ENCODE results near the gene ASB8.
"Not testable (repeated sequence)": the region's sequence is repeated elsewhere in the genome, so short reads cannot be mapped to it uniquely, and the experiment has no call there.

Gene ASB8

GRCh38 chr12:48111312-48111693, 46.0 kb downstream of the ASB8 start:
- peaks cover 0 to 10% (median 8%) of the 10 kb centered on the region in 4 experiments for H3K4me1 ChIP-seq (ENCODE audit: control extremely low read depth in 1 of 4, control insufficient read depth in 4 of 4, insufficient read depth in 4 of 4, low read length in 3 of 4)
- H3K27me3 ChIP-seq (replicated peaks in 2 of 5; ENCODE audit: control insufficient read depth in 4 of 5, insufficient read depth in 5 of 5, low read length in 4 of 5); H3K4me3 ChIP-seq (ENCODE audit: control insufficient read depth in 1 of 7, extremely low read depth in 1 of 7, insufficient read depth in 4 of 7, low read depth in 2 of 7, low read length in 6 of 7); DNase-seq; H3K36me3 ChIP-seq (ENCODE audit: control insufficient read depth in 4 of 4, insufficient read depth in 4 of 4, low read length in 3 of 4); H3K9me3 ChIP-seq (ENCODE audit: control extremely low read depth in 1 of 5, control insufficient read depth in 4 of 5, insufficient read depth in 2 of 5, low read depth in 1 of 5, low read length in 4 of 5); H3K27ac ChIP-seq (ENCODE audit: insufficient read depth in 1 of 2, low read depth in 1 of 2, low read length in 2 of 2, poor library complexity in 1 of 2, severe bottlenecking in 2 of 2): not testable (repeated sequence)
- ChIA-PET CTCF (interaction anchor here (1.1 kb wide), 1 partner anchor 13 kb away, joined by 3 read pairs; no protein-coding TSS in a partner anchor), POLR2A (interaction anchor here (0.6 kb wide), 1 partner anchor 16 kb away, joined by 3 read pairs; no protein-coding TSS in a partner anchor)
- 100% methylated on average over 3 of the region's 5 CpGs for WGBS (ENCODE audit: insufficient coverage)

- POLR2A ChIA-PET, result interaction anchor here (0.6 kb wide), 1 partner anchor 16 kb away, joined by 3 read pairs; no protein-coding TSS in a partner anchor
- Histone ChIP-seq H3K27me3 (replicated peaks in 2 of 5; ENCODE audit: control insufficient read depth in 4 of 5, insufficient read depth in 5 of 5, low read length in 4 of 5) (no peaks in the 10 kb centered on the region), H3K27ac (ENCODE audit: insufficient read depth in 1 of 2, low read depth in 1 of 2, low read length in 2 of 2, poor library complexity in 1 of 2, severe bottlenecking in 2 of 2) (no peak overlapping the region), H3K9me3 (ENCODE audit: control extremely low read depth in 1 of 5, control insufficient read depth in 4 of 5, insufficient read depth in 2 of 5, low read depth in 1 of 5, low read length in 4 of 5) (no peaks in the 10 kb centered on the region), H3K4me1 (ENCODE audit: control extremely low read depth in 1 of 4, control insufficient read depth in 4 of 4, insufficient read depth in 4 of 4, low read length in 3 of 4) (peaks cover 0 to 11% (median 8%) of the 10 kb centered on the region in 4 experiments), H3K36me3 (ENCODE audit: control insufficient read depth in 4 of 4, insufficient read depth in 4 of 4, low read length in 3 of 4) (no peaks in the 10 kb centered on the region), H3K4me3 (ENCODE audit: control insufficient read depth in 1 of 7, extremely low read depth in 1 of 7, insufficient read depth in 4 of 7, low read depth in 2 of 7, low read length in 6 of 7) (no peak overlapping the region)
- no peak for DNase-seq
- CTCF ChIA-PET, result interaction anchor here (1.1 kb wide), 1 partner anchor 13 kb away, joined by 3 read pairs; no protein-coding TSS in a partner anchor
- 100% methylated on average over 1 of the region's 1 CpG for whole genome bisulfite sequencing (ENCODE audit: insufficient coverage)
Measured at GRCh38 chr12:48110691-48111311, 46.5 kb downstream of the ASB8 start.

DNA sequence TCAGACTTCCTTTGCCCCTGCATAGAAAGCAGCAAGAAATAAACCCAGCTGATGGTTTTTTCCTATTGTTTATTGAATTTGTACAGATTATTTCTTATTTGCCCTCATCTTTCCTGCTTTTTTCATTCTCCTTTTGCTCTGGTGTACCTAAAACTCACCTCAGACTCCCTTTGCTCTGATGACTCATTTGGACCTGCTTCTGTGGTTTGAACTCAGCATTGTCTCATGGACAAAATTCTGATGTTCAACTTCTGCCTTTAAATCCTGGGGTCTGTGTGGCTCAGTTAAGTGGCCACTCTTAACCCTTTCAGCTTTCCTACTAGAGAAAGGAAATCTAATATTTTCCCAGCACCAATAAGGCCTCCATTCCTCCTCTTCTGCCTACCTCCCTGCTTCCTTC, 47.9 kb downstream of the ASB8 start:
- CTCF ChIA-PET, result interaction anchor here (1.0 to 1.1 kb wide), 2 partner anchors 49 to 55 kb away, joined by 3 to 4 read pairs; no protein-coding TSS in a partner anchor
- H3K4me1 ChIP-seq (ENCODE audit: control extremely low read depth in 1 of 4, control insufficient read depth in 4 of 4, insufficient read depth in 4 of 4, low read length in 3 of 4), result peaks cover 4 to 19% (median 14%) of the 10 kb centered on the region in 4 experiments
- no peaks in the 10 kb centered on the region for H3K36me3 ChIP-seq (ENCODE audit: control insufficient read depth in 4 of 4, insufficient read depth in 4 of 4, low read length in 3 of 4)
- DNase-seq, result peak in 2 of 3 donors; percentile 10 to 29
- POLR2A ChIA-PET, result no interaction called here
- H3K9me3 ChIP-seq (ENCODE audit: control extremely low read depth in 1 of 5, control insufficient read depth in 4 of 5, insufficient read depth in 2 of 5, low read depth in 1 of 5, low read length in 4 of 5), result no peaks in the 10 kb centered on the region
- no peaks in the 10 kb centered on the region for H3K27me3 ChIP-seq (replicated peaks in 2 of 5; ENCODE audit: control insufficient read depth in 4 of 5, insufficient read depth in 5 of 5, low read length in 4 of 5)
- H3K27ac ChIP-seq (ENCODE audit: insufficient read depth in 1 of 2, low read depth in 1 of 2, low read length in 2 of 2, poor library complexity in 1 of 2, severe bottlenecking in 2 of 2), result no peak overlapping the region
- H3K4me3 ChIP-seq (ENCODE audit: control insufficient read depth in 1 of 7, extremely low read depth in 1 of 7, insufficient read depth in 4 of 7, low read depth in 2 of 7, low read length in 6 of 7), result no peak overlapping the region

DNA sequence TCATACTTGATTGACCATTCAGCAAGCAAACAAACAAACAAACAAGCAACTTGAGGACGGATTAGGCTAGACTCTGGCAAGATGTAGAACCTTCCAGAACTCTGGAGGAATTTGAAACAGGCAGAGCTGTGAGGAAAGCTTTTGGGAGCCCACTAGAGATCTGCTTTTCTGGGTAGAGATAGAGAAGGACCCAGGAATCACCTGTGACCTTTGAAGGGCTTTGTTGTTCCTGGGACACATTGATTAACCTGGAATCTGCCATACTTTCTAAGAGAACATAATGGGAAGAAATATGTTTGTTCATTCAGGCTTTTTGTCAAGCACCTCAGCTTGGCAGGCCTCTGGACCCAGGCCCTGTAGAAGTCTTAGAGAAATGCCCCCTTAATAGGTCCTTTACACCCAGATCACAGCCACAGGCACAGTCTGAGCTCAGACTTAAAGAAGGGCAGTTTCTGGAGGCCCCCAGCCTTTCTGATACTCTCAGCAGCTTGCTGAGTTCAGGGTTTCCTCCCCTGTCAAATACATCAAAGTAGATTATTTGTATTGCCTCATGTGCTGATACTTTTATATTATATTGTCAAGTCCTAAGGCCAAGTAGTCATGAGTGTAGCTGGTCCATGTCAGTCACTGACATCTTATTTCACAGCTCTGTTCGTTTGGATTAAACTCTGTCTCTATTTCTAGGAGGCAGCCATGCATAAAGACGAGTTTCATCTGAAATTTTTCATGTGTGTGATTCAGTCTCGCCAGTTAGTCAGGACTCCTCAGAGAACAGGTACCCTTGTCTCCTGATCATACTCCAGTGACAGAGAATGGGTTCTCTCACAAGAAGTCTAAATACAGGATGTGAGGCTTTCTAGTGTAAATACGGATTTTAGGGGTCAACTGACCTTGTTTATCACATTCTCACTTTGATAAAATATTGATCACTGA, 50.4 kb downstream of the ASB8 start:
- CTCF ChIA-PET, result interaction anchor here (0.7 to 3.0 kb wide), 5 partner anchors 22 to 77 kb away, joined by 3 to 9 read pairs (median 4); partner anchors contain the start of gene ASB8

DNA sequence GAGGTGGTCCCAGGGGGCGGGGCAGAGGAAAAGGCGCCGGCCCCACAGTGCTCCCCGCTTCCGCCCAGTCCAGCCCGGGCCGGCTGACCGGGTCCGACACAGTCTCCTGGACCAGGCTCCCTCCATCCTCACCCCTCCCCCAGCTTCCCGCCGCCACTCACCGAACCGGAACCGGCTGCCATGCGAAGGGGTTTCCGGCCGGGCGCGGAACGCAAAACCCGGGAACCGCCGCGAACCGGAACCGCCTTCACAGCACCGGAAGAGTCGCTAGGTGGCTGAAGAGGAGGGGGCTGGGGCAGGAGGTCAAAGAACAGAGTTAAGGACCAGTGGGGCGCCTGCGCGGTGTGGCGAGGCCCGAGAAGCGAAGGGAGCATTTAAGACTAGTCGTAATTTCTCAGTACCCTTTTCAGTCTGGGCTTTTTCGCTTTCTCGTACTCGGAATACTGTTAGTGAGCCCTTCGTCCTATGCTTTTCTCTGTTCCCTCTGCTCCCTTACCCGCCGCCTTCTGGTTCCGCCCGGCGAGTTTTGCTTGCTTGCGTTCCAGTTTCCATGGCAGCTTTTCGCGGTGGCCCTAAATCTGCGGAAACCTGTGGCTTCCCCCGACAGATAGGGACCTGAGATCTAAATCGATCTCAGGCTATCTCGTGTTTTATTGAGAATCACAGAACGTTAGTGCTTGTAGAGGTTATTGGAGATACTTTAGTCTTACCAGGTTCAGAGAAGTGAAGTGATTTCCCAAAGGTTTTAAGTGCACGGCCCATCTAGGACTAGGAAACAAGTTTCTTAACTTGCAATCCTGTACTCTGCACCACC, 51.2 kb downstream of the ASB8 start, which contains the start of gene SENP1:
Gene SENP1, minus strand, starts transcription at position 213 of the 814 bp plus-strand sequence. CDS start 4,607 bp downstream, outside the sequence.
- Histone ChIP-seq H3K9me3 (ENCODE audit: control extremely low read depth in 1 of 5, control insufficient read depth in 4 of 5, insufficient read depth in 2 of 5, low read depth in 1 of 5, low read length in 4 of 5) (no peaks in the 10 kb centered on the region), H3K4me1 (ENCODE audit: control extremely low read depth in 1 of 4, control insufficient read depth in 4 of 4, insufficient read depth in 4 of 4, low read length in 3 of 4) (peaks cover 7 to 21% (median 19%) of the 10 kb centered on the region in 4 experiments), H3K36me3 (ENCODE audit: control insufficient read depth in 4 of 4, insufficient read depth in 4 of 4, low read length in 3 of 4) (no peaks in the 10 kb centered on the region), H3K4me3 (ENCODE audit: control insufficient read depth in 1 of 7, extremely low read depth in 1 of 7, insufficient read depth in 4 of 7, low read depth in 2 of 7, low read length in 6 of 7) (peak within 1 kb of the TSS; percentile 77 to 98 (median 90)), H3K27me3 (replicated peaks in 2 of 5; ENCODE audit: control insufficient read depth in 4 of 5, insufficient read depth in 5 of 5, low read length in 4 of 5) (no peaks in the 10 kb centered on the region), H3K27ac (ENCODE audit: insufficient read depth in 1 of 2, low read depth in 1 of 2, low read length in 2 of 2, poor library complexity in 1 of 2, severe bottlenecking in 2 of 2) (peak within 1 kb of the TSS; percentile 98 to 99)
- CTCF ChIA-PET, result interaction anchor here (0.9 to 3.0 kb wide), 8 partner anchors 11 to 60 kb away, joined by 3 to 9 read pairs (median 4); partner anchors contain the start of gene ASB8
- DNase-seq, result peak; percentile 89 to 93 (median 92)
- WGBS (ENCODE audit: insufficient coverage), result 0% methylated on average over 44 of the region's 53 CpGs
- POLR2A ChIA-PET, result interaction anchor here (1.0 to 1.3 kb wide), 3 partner anchors 14 to 55 kb away, joined by 3 to 8 read pairs (median 4); partner anchors contain the start of genes ASB8 and PFKM

More for the DNA sequence above, 50.4 kb downstream of the ASB8 start:
- 71% methylated on average over 3 of the region's 5 CpGs for WGBS (ENCODE audit: insufficient coverage)
- H3K36me3 ChIP-seq (ENCODE audit: control insufficient read depth in 4 of 4, insufficient read depth in 4 of 4, low read length in 3 of 4), result no peaks in the 10 kb centered on the region
- peaks cover 7 to 21% (median 19%) of the 10 kb centered on the region in 4 experiments for H3K4me1 ChIP-seq (ENCODE audit: control extremely low read depth in 1 of 4, control insufficient read depth in 4 of 4, insufficient read depth in 4 of 4, low read length in 3 of 4)
- no peaks in the 10 kb centered on the region for H3K27me3 ChIP-seq (replicated peaks in 2 of 5; ENCODE audit: control insufficient read depth in 4 of 5, insufficient read depth in 5 of 5, low read length in 4 of 5)
- no peak for DNase-seq
- H3K9me3 ChIP-seq (ENCODE audit: control extremely low read depth in 1 of 5, control insufficient read depth in 4 of 5, insufficient read depth in 2 of 5, low read depth in 1 of 5, low read length in 4 of 5), result no peaks in the 10 kb centered on the region
- H3K4me3 ChIP-seq (ENCODE audit: control insufficient read depth in 1 of 7, extremely low read depth in 1 of 7, insufficient read depth in 4 of 7, low read depth in 2 of 7, low read length in 6 of 7), result peak overlapping the region in 6 of 7 experiments; percentile 84 to 98 (median 90)
- POLR2A ChIA-PET, result interaction anchor here (1.2 kb wide), 1 partner anchor 54 kb away, joined by 3 read pairs; no protein-coding TSS in a partner anchor
- peak overlapping the region; percentile 98 to 99 for H3K27ac ChIP-seq (ENCODE audit: insufficient read depth in 1 of 2, low read depth in 1 of 2, low read length in 2 of 2, poor library complexity in 1 of 2, severe bottlenecking in 2 of 2)

- H3K4me1 ChIP-seq (ENCODE audit: control extremely low read depth in 1 of 4, control insufficient read depth in 4 of 4, insufficient read depth in 4 of 4, low read length in 3 of 4), result peaks cover 7 to 21% (median 19%) of the 10 kb centered on the region in 4 experiments
- POLR2A ChIA-PET, result interaction anchor here (1.0 to 1.3 kb wide), 2 partner anchors 14 to 52 kb away, joined by 4 to 8 read pairs; partner anchors contain the start of genes ASB8 and PFKM
- no peaks in the 10 kb centered on the region for H3K9me3 ChIP-seq (ENCODE audit: control extremely low read depth in 1 of 5, control insufficient read depth in 4 of 5, insufficient read depth in 2 of 5, low read depth in 1 of 5, low read length in 4 of 5)
- DNase-seq, result peak; percentile 26 to 63 (median 59)
- H3K4me3 ChIP-seq (ENCODE audit: control insufficient read depth in 1 of 7, extremely low read depth in 1 of 7, insufficient read depth in 4 of 7, low read depth in 2 of 7, low read length in 6 of 7), result peak overlapping the region; percentile 77 to 98 (median 90)
- no peaks in the 10 kb centered on the region for H3K27me3 ChIP-seq (replicated peaks in 2 of 5; ENCODE audit: control insufficient read depth in 4 of 5, insufficient read depth in 5 of 5, low read length in 4 of 5)
- 0% methylated on average over 29 of the region's 30 CpGs for WGBS (ENCODE audit: insufficient coverage)
- CTCF ChIA-PET, result interaction anchor here (0.9 to 3.0 kb wide), 6 partner anchors 11 to 61 kb away, joined by 3 to 9 read pairs (median 3); partner anchors contain the start of gene ASB8
- H3K36me3 ChIP-seq (ENCODE audit: control insufficient read depth in 4 of 4, insufficient read depth in 4 of 4, low read length in 3 of 4), result no peaks in the 10 kb centered on the region
- H3K27ac ChIP-seq (ENCODE audit: insufficient read depth in 1 of 2, low read depth in 1 of 2, low read length in 2 of 2, poor library complexity in 1 of 2, severe bottlenecking in 2 of 2), result peak overlapping the region; percentile 98 to 99
Measured at GRCh38 chr12:48105321-48105866, 51.9 kb downstream of the ASB8 start.
